PFSK-1 (cell line): ENCODE results near the gene PRDM12.

Experiments
- FOXP2 ChIP-seq: optimal IDR thresholded peaks from 2 replicates; pipeline ENCODE3; 2011; ENCODE audit warnings: borderline replicate concordance, control low read depth, inconsistent platforms; ENCODE audit not compliant: insufficient read depth; ENCODE audit errors: extremely low read length, extremely low read depth
- POLR2AphosphoS5 ChIP-seq: IDR thresholded peaks from 2 replicates; pipeline ENCODE4 v1.6.1; 2012; ENCODE audit warnings: low read depth, mild to moderate bottlenecking, control low read depth, low read length, moderate library complexity
- SIN3A ChIP-seq: IDR thresholded peaks from 2 replicates; pipeline ENCODE4 v1.6.1; 2012; ENCODE audit warnings: mild to moderate bottlenecking, low read length, moderate library complexity, borderline replicate concordance; ENCODE audit not compliant: insufficient read depth
- TAF1 ChIP-seq: IDR thresholded peaks from 2 replicates; pipeline ENCODE4 v1.6.1; 2012; ENCODE audit warnings: low read length, control low read depth, borderline replicate concordance; ENCODE audit not compliant: insufficient read depth
- TF ChIP-seq, protein P1 (sequence below), 2 experiments: IDR thresholded peaks; 2 replicates each; pipeline versions ENCODE4 v1.6.1 to v1.8.0; 2011 to 2012; ENCODE audit warnings: low read depth in 2 of 2, low read length in 2 of 2, control low read depth in 1 of 2, inconsistent platforms in 1 of 2, mild to moderate bottlenecking in 1 of 2, moderate library complexity in 1 of 2; ENCODE audit not compliant: insufficient read depth in 1 of 2

Gene PRDM12

DNA sequence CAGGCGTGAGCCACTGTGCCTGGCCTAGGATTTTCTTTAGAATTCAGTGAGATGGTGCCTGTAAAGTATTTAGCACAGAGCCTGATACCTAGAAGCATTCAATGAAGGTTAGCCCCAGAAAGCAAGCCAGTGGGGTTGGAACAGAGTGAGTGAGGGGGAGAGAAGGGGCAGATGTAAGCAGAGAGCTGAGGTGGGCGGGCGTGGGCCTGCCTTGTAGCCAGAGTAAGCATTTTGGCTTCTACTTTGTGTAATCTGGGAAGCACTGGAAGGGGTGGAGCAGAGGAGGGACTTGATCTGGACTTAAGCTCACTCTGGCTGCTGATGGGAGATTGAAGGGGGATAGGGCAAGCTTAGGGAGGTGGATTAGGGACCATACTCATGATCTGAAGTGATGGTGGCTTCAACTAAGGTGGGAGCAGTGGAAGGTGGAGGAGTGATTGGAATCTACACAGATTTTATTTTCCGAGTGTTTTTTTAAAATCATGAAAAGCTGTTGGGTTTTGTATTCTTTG, 31.8 kb downstream of the PRDM12 start:
- TF ChIP-seq POLR2AphosphoS5: no peak
- TF ChIP-seq, protein P1, sequence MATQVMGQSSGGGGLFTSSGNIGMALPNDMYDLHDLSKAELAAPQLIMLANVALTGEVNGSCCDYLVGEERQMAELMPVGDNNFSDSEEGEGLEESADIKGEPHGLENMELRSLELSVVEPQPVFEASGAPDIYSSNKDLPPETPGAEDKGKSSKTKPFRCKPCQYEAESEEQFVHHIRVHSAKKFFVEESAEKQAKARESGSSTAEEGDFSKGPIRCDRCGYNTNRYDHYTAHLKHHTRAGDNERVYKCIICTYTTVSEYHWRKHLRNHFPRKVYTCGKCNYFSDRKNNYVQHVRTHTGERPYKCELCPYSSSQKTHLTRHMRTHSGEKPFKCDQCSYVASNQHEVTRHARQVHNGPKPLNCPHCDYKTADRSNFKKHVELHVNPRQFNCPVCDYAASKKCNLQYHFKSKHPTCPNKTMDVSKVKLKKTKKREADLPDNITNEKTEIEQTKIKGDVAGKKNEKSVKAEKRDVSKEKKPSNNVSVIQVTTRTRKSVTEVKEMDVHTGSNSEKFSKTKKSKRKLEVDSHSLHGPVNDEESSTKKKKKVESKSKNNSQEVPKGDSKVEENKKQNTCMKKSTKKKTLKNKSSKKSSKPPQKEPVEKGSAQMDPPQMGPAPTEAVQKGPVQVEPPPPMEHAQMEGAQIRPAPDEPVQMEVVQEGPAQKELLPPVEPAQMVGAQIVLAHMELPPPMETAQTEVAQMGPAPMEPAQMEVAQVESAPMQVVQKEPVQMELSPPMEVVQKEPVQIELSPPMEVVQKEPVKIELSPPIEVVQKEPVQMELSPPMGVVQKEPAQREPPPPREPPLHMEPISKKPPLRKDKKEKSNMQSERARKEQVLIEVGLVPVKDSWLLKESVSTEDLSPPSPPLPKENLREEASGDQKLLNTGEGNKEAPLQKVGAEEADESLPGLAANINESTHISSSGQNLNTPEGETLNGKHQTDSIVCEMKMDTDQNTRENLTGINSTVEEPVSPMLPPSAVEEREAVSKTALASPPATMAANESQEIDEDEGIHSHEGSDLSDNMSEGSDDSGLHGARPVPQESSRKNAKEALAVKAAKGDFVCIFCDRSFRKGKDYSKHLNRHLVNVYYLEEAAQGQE (IDR thresholded peaks at IDR 0.05; ENCODE audit: insufficient read depth in 1 of 2, low read depth in 2 of 2, low read length in 2 of 2): no peak
- no peak for TF ChIP-seq FOXP2
- TF ChIP-seq TAF1: no peak
- TF ChIP-seq SIN3A: no peak

DNA sequence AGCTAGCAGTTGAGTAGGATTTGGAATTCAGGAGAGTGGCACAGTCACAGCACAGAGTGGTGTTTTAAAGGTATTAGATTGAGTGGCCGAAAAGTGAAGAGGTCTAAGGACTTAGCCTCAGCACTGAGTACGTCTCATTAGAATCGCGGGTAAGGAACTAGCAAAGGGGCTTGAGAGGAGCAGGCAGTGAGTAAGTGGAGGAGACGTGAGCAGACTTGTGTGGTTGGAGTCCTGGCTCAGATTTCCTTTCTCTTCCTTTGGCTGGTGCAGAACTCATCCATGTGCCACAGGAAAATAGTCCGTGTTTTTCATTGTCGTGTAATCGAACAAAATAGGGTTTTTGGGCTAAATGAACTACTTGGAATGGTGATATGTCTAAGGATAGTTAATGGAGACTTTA, 32.6 kb downstream of the PRDM12 start:
- TF ChIP-seq POLR2AphosphoS5: no peak
- TF ChIP-seq, protein P1 (IDR thresholded peaks at IDR 0.05; ENCODE audit: insufficient read depth in 1 of 2, low read depth in 2 of 2, low read length in 2 of 2): no peak
- no peak for TF ChIP-seq FOXP2
- no peak for TF ChIP-seq SIN3A
- no peak for TF ChIP-seq TAF1

DNA sequence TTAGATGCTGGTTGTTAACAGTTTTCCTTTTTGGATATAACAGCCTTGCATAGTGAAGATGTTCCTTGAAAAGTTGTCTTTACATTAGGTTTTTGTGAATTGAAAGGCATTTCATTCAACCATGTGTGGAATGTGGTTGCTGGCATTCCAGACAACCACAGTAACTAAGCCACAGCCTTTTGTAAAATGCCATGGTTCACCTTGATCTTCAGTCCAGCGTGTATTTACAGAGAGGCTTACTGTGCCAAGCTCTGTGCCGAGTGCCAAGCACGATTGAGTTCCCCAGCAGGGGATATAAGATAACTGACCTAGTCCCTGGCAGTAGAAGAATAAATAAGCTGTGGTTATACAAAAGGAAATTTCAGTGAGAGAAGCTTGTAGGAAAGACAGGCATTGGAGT, 34.1 kb downstream of the PRDM12 start:
- TF ChIP-seq, protein P1 (IDR thresholded peaks at IDR 0.05; ENCODE audit: insufficient read depth in 1 of 2, low read depth in 2 of 2, low read length in 2 of 2): no peak
- TF ChIP-seq POLR2AphosphoS5: no peak
- no peak for TF ChIP-seq FOXP2
- TF ChIP-seq SIN3A: no peak
- TF ChIP-seq TAF1: no peak

DNA sequence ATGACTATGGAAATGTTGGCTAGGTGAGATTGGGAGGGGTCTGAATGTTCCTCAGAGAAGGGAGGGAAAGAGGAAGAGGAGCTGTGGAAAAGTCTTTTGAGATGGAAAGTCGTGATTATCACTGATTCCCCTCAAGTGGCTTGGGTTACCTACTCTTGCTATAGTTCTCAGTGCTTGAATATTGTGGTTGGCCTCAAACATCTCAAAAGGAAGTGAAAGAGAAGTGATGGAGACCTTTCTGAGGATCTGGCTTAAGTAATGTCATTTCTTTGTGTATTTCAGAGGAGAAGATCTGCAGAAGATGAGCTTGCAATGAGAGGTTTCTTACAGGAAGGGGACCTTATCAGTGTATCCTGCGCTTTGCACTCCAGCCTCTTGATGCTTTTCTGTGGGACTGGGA, 34.7 kb downstream of the PRDM12 start:
- TF ChIP-seq SIN3A: no peak
- no peak for TF ChIP-seq FOXP2
- TF ChIP-seq, protein P1 (IDR thresholded peaks at IDR 0.05; ENCODE audit: insufficient read depth in 1 of 2, low read depth in 2 of 2, low read length in 2 of 2): no peak
- no peak for TF ChIP-seq TAF1
- TF ChIP-seq POLR2AphosphoS5: no peak
